GM23338 (cell line): ENCODE measurements around the gene ELAPOR1. TPM values are rescaled to one million over a fixed set of nuclear protein-coding genes. Genes with fewer than 3 reads are reported as not detected.
"Not testable (repeated sequence)": the region's sequence is repeated elsewhere in the genome, so short reads cannot be mapped to it uniquely, and the experiment has no call there.

ENCODE experiments used
- ATAC-seq: fragments of 200-7000 bp; cut with Tn5 transposase; 3 replicates; pipeline ENCODE4 v1.9.1; 2020
- DNase-seq: peaks from one replicate; pipeline ENCODE4 v3.0.0-alpha.2; 2015; ENCODE audit warnings: low spot score
- H2AFZ ChIP-seq: fragments of 200-600 bp; sonication (generic); 2 replicates; pipeline ENCODE4 v1.8.0; 2016; ENCODE audit warnings: antibody characterized with exemption, mild to moderate bottlenecking, moderate library complexity
- H3F3A ChIP-seq: fragments of 200-600 bp; sonication (generic); replicated peaks from 2 replicates; pipeline ENCODE4 v1.8.0; 2017; ENCODE audit warnings: antibody characterized with exemption, mixed run types, low read depth
- H3K27ac ChIP-seq: fragments of 200-600 bp; sonication (generic); 2 replicates; pipeline ENCODE4 v1.6.1; 2016; ENCODE audit warnings: low read depth
- H3K27me3 ChIP-seq: fragments of 200-600 bp; sonication (generic); 2 replicates; pipeline ENCODE4 v1.8.0; 2016; ENCODE audit warnings: mild to moderate bottlenecking, mixed run types, moderate library complexity; ENCODE audit not compliant: insufficient read depth
- H3K36me3 ChIP-seq: fragments of 200-600 bp; sonication (generic); 2 replicates; pipeline ENCODE4 v1.8.0; 2016; ENCODE audit warnings: mild to moderate bottlenecking; ENCODE audit not compliant: insufficient read depth
- H3K4me1 ChIP-seq: fragments of 200-600 bp; sonication (generic); 2 replicates; pipeline ENCODE4 v1.8.0; 2016; ENCODE audit warnings: mild to moderate bottlenecking, moderate library complexity; ENCODE audit not compliant: insufficient read depth
- H3K4me2 ChIP-seq: fragments of 200-600 bp; sonication (generic); 2 replicates; pipeline ENCODE4 v1.7.1; 2017; ENCODE audit warnings: mixed run types
- H3K4me3 ChIP-seq: fragments of 200-600 bp; sonication (generic); 2 replicates; pipeline ENCODE4 v1.6.1; 2016; ENCODE audit warnings: mixed run types
- H3K79me2 ChIP-seq: fragments of 200-600 bp; sonication (generic); replicated peaks from 2 replicates; pipeline ENCODE4 v1.8.0; 2017; ENCODE audit warnings: mild to moderate bottlenecking; ENCODE audit not compliant: insufficient read depth
- H3K9me2 ChIP-seq: fragments of 200-600 bp; sonication (generic); 2 replicates; pipeline ENCODE4 v1.8.0; 2017; ENCODE audit not compliant: insufficient read depth
- H4K20me1 ChIP-seq: fragments of 200-600 bp; sonication (generic); replicated peaks from 2 replicates; pipeline ENCODE4 v1.8.0; 2017; ENCODE audit warnings: mild to moderate bottlenecking; ENCODE audit not compliant: insufficient read depth
- H3K27ac Mint-ChIP-seq: 2 replicates; pipeline ENCODE4 v1.8.0; 2020; ENCODE audit warnings: inconsistent platforms, mild to moderate bottlenecking, moderate library complexity, mixed read lengths
- H3K27me3 Mint-ChIP-seq: 3 replicates; pipeline ENCODE4 v1.8.0; 2022; ENCODE audit warnings: low read depth, mild to moderate bottlenecking, moderate library complexity, mixed read lengths, inconsistent platforms; ENCODE audit not compliant: insufficient read depth, poor library complexity
- H3K36me3 Mint-ChIP-seq: 3 replicates; pipeline ENCODE4 v1.8.0; 2021; ENCODE audit warnings: low read depth, mild to moderate bottlenecking, inconsistent platforms, moderate library complexity, mixed read lengths
- H3K4me1 Mint-ChIP-seq: 3 replicates; pipeline ENCODE4 v1.8.0; 2020; ENCODE audit warnings: mild to moderate bottlenecking, inconsistent platforms, mixed read lengths
- H3K4me3 Mint-ChIP-seq: 3 replicates; pipeline ENCODE4 v1.8.0; 2021; ENCODE audit warnings: moderate library complexity, mild to moderate bottlenecking, inconsistent platforms, mixed read lengths
- H3K9me3 Mint-ChIP-seq: 3 replicates; pipeline ENCODE4 v1.8.0; 2020; ENCODE audit warnings: moderate library complexity, mild to moderate bottlenecking, inconsistent platforms, mixed read lengths
- CTCF ChIP-seq, 2 experiments: fragments of 200-600 bp in 1 of 2; sonication (generic) in 1 of 2; conservative IDR thresholded peaks; 2 replicates each; pipeline versions ENCODE4 v1.5.1 to v1.6.1; 2016 to 2017; ENCODE audit warnings: antibody characterized with exemption in 2 of 2, low read depth in 2 of 2, mild to moderate bottlenecking in 2 of 2, moderate library complexity in 1 of 2
- ETS1 ChIP-seq: IDR thresholded peaks from 2 replicates; pipeline ENCODE4 v1.6.1; 2016; ENCODE audit warnings: antibody characterized with exemption
- EZH2 ChIP-seq: fragments of 200-600 bp; sonication (generic); IDR thresholded peaks from one replicate; pipeline ENCODE4 v1.8.0; 2017; ENCODE audit warnings: antibody characterized with exemption, mild to moderate bottlenecking, low read depth; ENCODE audit not compliant: unreplicated experiment
- EZH2phosphoT487 ChIP-seq: fragments of 200-600 bp; sonication (generic); IDR thresholded peaks from one replicate; pipeline ENCODE4 v1.8.1; 2018; ENCODE audit warnings: antibody characterized with exemption; ENCODE audit not compliant: unreplicated experiment
- JUNB ChIP-seq: IDR thresholded peaks from one replicate; pipeline ENCODE4 v1.6.1; 2016; ENCODE audit warnings: antibody characterized with exemption; ENCODE audit not compliant: unreplicated experiment
- NANOG ChIP-seq: IDR thresholded peaks from 2 replicates; pipeline ENCODE4 v1.6.1; 2016; ENCODE audit warnings: antibody characterized with exemption, borderline replicate concordance
- REST ChIP-seq: IDR thresholded peaks from one replicate; pipeline ENCODE4 v1.6.1; 2018; ENCODE audit warnings: antibody characterized with exemption; ENCODE audit not compliant: unreplicated experiment
- STAT1 ChIP-seq: IDR thresholded peaks from one replicate; pipeline ENCODE4 v1.6.1; 2016; ENCODE audit warnings: antibody characterized with exemption; ENCODE audit not compliant: unreplicated experiment
- ZNF462 ChIP-seq: fragments of 250-450 bp; sonication (Bioruptor Pico); IDR thresholded peaks from 2 replicates; pipeline ENCODE4 v1.5.0; 2020; ENCODE audit warnings: mild to moderate bottlenecking, moderate library complexity
- polyA plus RNA-seq: library from polyadenylated mRNA; unstranded; fragments of >200 nt; fragmentation: Nextera tagmentation; extraction: Ambion mirVana; gene quantifications from 2 replicates; pipeline ENCODE4 v1.2.1, GENCODE V29; 2016
- total RNA-seq: library from RNA; depleted of rRNA; stranded (reverse); fragments of >200 nt; shearing (Covaris generic); gene quantifications from 2 replicates; pipeline ENCODE4 v1.2.3, GENCODE V29; 2014

ELAPOR1 gene
- total and polyA plus RNA-seq, 2 experiments from 2014 or later, result 0.92 to 2.4 TPM

GRCh38 chr1:109142725-109143124 lies 28.8 kb downstream of the ELAPOR1 start:
- not testable (repeated sequence) for H4K20me1 ChIP-seq

GRCh38 chr1:109148987-109149561 lies 35.2 kb downstream of the ELAPOR1 start:
- H3K4me1 ChIP-seq, result no peaks in the 10 kb centered on the region
- peaks cover 2% of the 10 kb centered on the region for H3K27me3 Mint-ChIP-seq
- no peaks in the 10 kb centered on the region for H3K36me3 ChIP-seq
- no peak overlapping the region for H2AFZ ChIP-seq
- peaks cover 6% of the 10 kb centered on the region for H3K4me1 Mint-ChIP-seq
- H4K20me1 ChIP-seq, result no peaks in the 10 kb centered on the region
- no peak overlapping the region for H3K4me3 ChIP-seq
- H3K27me3 ChIP-seq, result no peaks in the 10 kb centered on the region
- H3K4me2 ChIP-seq, result no peak overlapping the region
- no peak for DNase-seq
- no peaks in the 10 kb centered on the region for H3K79me2 ChIP-seq
- no peak overlapping the region for H3K4me3 Mint-ChIP-seq
- H3K9me2 ChIP-seq, result no peaks in the 10 kb centered on the region
- H3K27ac Mint-ChIP-seq, result no peak overlapping the region
- H3K9me3 Mint-ChIP-seq, result no peaks in the 10 kb centered on the region
- H3F3A ChIP-seq, result no peaks in the 10 kb centered on the region
- H3K36me3 Mint-ChIP-seq, result no peaks in the 10 kb centered on the region
- no peak overlapping the region for H3K27ac ChIP-seq
- no peak for ATAC-seq
- TF ChIP-seq ETS1 (no peak), REST (no peak), EZH2 (no peak), JUNB (no peak), NANOG (no peak), EZH2phosphoT487 (no peak), ZNF462 (CRISPR knock-in tag) (no peak), STAT1 (no peak), CTCF (conservative IDR thresholded peaks at IDR 0.05; ENCODE audit: low read depth in 2 of 2) (no peak)

More at GRCh38 chr1:109142725-109143124, 28.8 kb downstream of the ELAPOR1 start:
- not testable (repeated sequence) for H3K9me2 ChIP-seq, H3K27ac Mint-ChIP-seq, H3K27ac ChIP-seq, H3K4me3 Mint-ChIP-seq, DNase-seq, H3K36me3 Mint-ChIP-seq, H3K4me1 ChIP-seq, H2AFZ ChIP-seq, H3K27me3 ChIP-seq, H3K4me1 Mint-ChIP-seq, H3K36me3 ChIP-seq, H3F3A ChIP-seq, H3K27me3 Mint-ChIP-seq, H3K4me2 ChIP-seq, H3K79me2 ChIP-seq, H3K9me3 Mint-ChIP-seq, ATAC-seq, H3K4me3 ChIP-seq
